Measurements from ENCODE around the gene LILRB3.
"Not testable (repeated sequence)": the region's sequence is repeated elsewhere in the genome, so short reads cannot be mapped to it uniquely, and the experiment has no call there.

The LILRB3 gene

GRCh38 chr19:54208784-54209057 is 14.1 kb downstream of the LILRB3 start:
- TF ChIP-seq GATA1 (IDR thresholded peaks at IDR 0.05; ENCODE audit: low read depth, low read length) (no peak), POLR2A (IDR thresholded peaks at IDR 0.05; ENCODE audit: low read length) (no peak)
- DNase-seq, result no peak

GRCh38 chr19:54207983-54208783 is 14.6 kb downstream of the LILRB3 start:
- TF ChIP-seq POLR2A (IDR thresholded peaks at IDR 0.05; ENCODE audit: low read length) (peak; percentile 78), GATA1 (IDR thresholded peaks at IDR 0.05; ENCODE audit: low read depth, low read length) (no peak)
- DNase-seq, result peak; percentile 92 to 95

- no peak for TF ChIP-seq POLR2A (IDR thresholded peaks at IDR 0.05; ENCODE audit: low read length)
- no peak for TF ChIP-seq GATA1 (IDR thresholded peaks at IDR 0.05; ENCODE audit: low read depth, low read length)
- no peak for DNase-seq
These were observed 15.2 kb downstream of the LILRB3 start for GRCh38 chr19:54207676-54207982.

- DNase-seq, result not testable (repeated sequence)
These were observed 15.6 kb downstream of the LILRB3 start for GRCh38 chr19:54207193-54207592.

- no peak for DNase-seq
- TF ChIP-seq GATA1 (IDR thresholded peaks at IDR 0.05; ENCODE audit: low read depth, low read length), result no peak
- no peak for TF ChIP-seq POLR2A (IDR thresholded peaks at IDR 0.05; ENCODE audit: low read length)
These were observed 16.0 kb downstream of the LILRB3 start for GRCh38 chr19:54206831-54207177.

- no peak for TF ChIP-seq GATA1 (IDR thresholded peaks at IDR 0.05; ENCODE audit: low read depth, low read length)
- TF ChIP-seq POLR2A (IDR thresholded peaks at IDR 0.05; ENCODE audit: low read length), result no peak
- DNase-seq, result no peak
These were observed 16.6 kb downstream of the LILRB3 start for GRCh38 chr19:54206030-54206830.

- TF ChIP-seq POLR2A (IDR thresholded peaks at IDR 0.05; ENCODE audit: low read length) (no peak), GATA1 (IDR thresholded peaks at IDR 0.05; ENCODE audit: low read depth, low read length) (no peak)
- DNase-seq, result no peak
These were observed 17.9 kb downstream of the LILRB3 start for GRCh38 chr19:54204767-54205468.

- no peak for DNase-seq
- TF ChIP-seq POLR2A (IDR thresholded peaks at IDR 0.05; ENCODE audit: low read length) (no peak), GATA1 (IDR thresholded peaks at IDR 0.05; ENCODE audit: low read depth, low read length) (no peak)
These were observed 19.6 kb downstream of the LILRB3 start for GRCh38 chr19:54203151-54203611.

- DNase-seq, result no peak
- TF ChIP-seq POLR2A (IDR thresholded peaks at IDR 0.05; ENCODE audit: low read length) (no peak), GATA1 (IDR thresholded peaks at IDR 0.05; ENCODE audit: low read depth, low read length) (no peak)
These were observed 20.8 kb downstream of the LILRB3 start for GRCh38 chr19:54201980-54202379.

- TF ChIP-seq POLR2A (IDR thresholded peaks at IDR 0.05; ENCODE audit: low read length) (no peak), GATA1 (IDR thresholded peaks at IDR 0.05; ENCODE audit: low read depth, low read length) (no peak)
- peak in 1 of 2 experiments; percentile 72 for DNase-seq
These were observed 21.6 kb downstream of the LILRB3 start for GRCh38 chr19:54201172-54201701.

GRCh38 chr19:54199401-54199800 is 23.4 kb downstream of the LILRB3 start:
- DNase-seq, result no peak
- TF ChIP-seq GATA1 (IDR thresholded peaks at IDR 0.05; ENCODE audit: low read depth, low read length), result no peak
- no peak for TF ChIP-seq POLR2A (IDR thresholded peaks at IDR 0.05; ENCODE audit: low read length)

- no peak for DNase-seq
These were observed 25.7 kb downstream of the LILRB3 start for GRCh38 chr19:54197121-54197520.

GRCh38 chr19:54196536-54196935 is 26.3 kb downstream of the LILRB3 start:
- TF ChIP-seq POLR2A (IDR thresholded peaks at IDR 0.05; ENCODE audit: low read length), result no peak
- DNase-seq, result no peak

More at GRCh38 chr19:54197121-54197520, 25.7 kb downstream of the LILRB3 start:
- TF ChIP-seq POLR2A (IDR thresholded peaks at IDR 0.05; ENCODE audit: low read length), result no peak
- TF ChIP-seq GATA1 (IDR thresholded peaks at IDR 0.05; ENCODE audit: low read depth, low read length), result no peak

GRCh38 chr19:54194463-54194862 is 28.3 kb downstream of the LILRB3 start:
- not testable (repeated sequence) for DNase-seq
